ENCODE results near the gene PDLIM3. TPM values are rescaled to one million over a fixed set of nuclear protein-coding genes. Genes with fewer than 3 reads are reported as not detected.

Gene PDLIM3
- total RNA-seq, 1 donor, result 2.2 TPM

- DNase-seq (ENCODE audit: insufficient read length, low spot score, missing footprints), result no peak
- no peak overlapping the region for H3K4me3 ChIP-seq (ENCODE audit: insufficient read depth, low read length)
- no peaks in the 10 kb centered on the region for H3K27me3 ChIP-seq (ENCODE audit: insufficient read depth, low read length)
- H3K79me2 ChIP-seq (ENCODE audit: insufficient read depth, low read length), result no peaks in the 10 kb centered on the region
- H3K27ac ChIP-seq (ENCODE audit: low read depth, low read length), result no peak overlapping the region
- no peaks in the 10 kb centered on the region for H3K36me3 ChIP-seq (ENCODE audit: insufficient read depth, low read length)
- no peak overlapping the region for H2AFZ ChIP-seq (ENCODE audit: low read length)
- H3K9me3 ChIP-seq (ENCODE audit: low read depth, low read length), result no peaks in the 10 kb centered on the region
- H4K20me1 ChIP-seq (ENCODE audit: insufficient read depth, low read length), result no peaks in the 10 kb centered on the region
- no peaks in the 10 kb centered on the region for H3K4me1 ChIP-seq (ENCODE audit: insufficient read depth, low read length)
- H3K4me2 ChIP-seq (ENCODE audit: insufficient read depth, low read length), result no peak overlapping the region
- no peak for TF ChIP-seq CTCF (IDR thresholded peaks at IDR 0.05; ENCODE audit: extremely low read depth, low read depth, low read length)
Measured at GRCh38 chr4:185580699-185581098, 45.4 kb upstream of the PDLIM3 start.

GRCh38 chr4:185578284-185578683 lies 43.0 kb upstream of the PDLIM3 start:
- H3K4me3 ChIP-seq (ENCODE audit: insufficient read depth, low read length), result no peak overlapping the region
- no peak for DNase-seq (ENCODE audit: insufficient read length, low spot score, missing footprints)
- H3K9me3 ChIP-seq (ENCODE audit: low read depth, low read length), result no peaks in the 10 kb centered on the region
- no peak overlapping the region for H3K27ac ChIP-seq (ENCODE audit: low read depth, low read length)
- H3K27me3 ChIP-seq (ENCODE audit: insufficient read depth, low read length), result no peaks in the 10 kb centered on the region
- H3K4me1 ChIP-seq (ENCODE audit: insufficient read depth, low read length), result peaks cover 3% of the 10 kb centered on the region
- H2AFZ ChIP-seq (ENCODE audit: low read length), result no peak overlapping the region
- H3K79me2 ChIP-seq (ENCODE audit: insufficient read depth, low read length), result no peaks in the 10 kb centered on the region
- no peaks in the 10 kb centered on the region for H3K36me3 ChIP-seq (ENCODE audit: insufficient read depth, low read length)
- no peaks in the 10 kb centered on the region for H4K20me1 ChIP-seq (ENCODE audit: insufficient read depth, low read length)
- no peak overlapping the region for H3K4me2 ChIP-seq (ENCODE audit: insufficient read depth, low read length)
- TF ChIP-seq CTCF (IDR thresholded peaks at IDR 0.05; ENCODE audit: extremely low read depth, low read depth, low read length), result no peak

GRCh38 chr4:185576962-185577950 lies 41.9 kb upstream of the PDLIM3 start:
- no peaks in the 10 kb centered on the region for H3K36me3 ChIP-seq (ENCODE audit: insufficient read depth, low read length)
- no peaks in the 10 kb centered on the region for H3K27me3 ChIP-seq (ENCODE audit: insufficient read depth, low read length)
- H3K4me1 ChIP-seq (ENCODE audit: insufficient read depth, low read length), result peaks cover 3% of the 10 kb centered on the region
- H3K4me3 ChIP-seq (ENCODE audit: insufficient read depth, low read length), result no peak overlapping the region
- H3K79me2 ChIP-seq (ENCODE audit: insufficient read depth, low read length), result no peaks in the 10 kb centered on the region
- no peak overlapping the region for H3K4me2 ChIP-seq (ENCODE audit: insufficient read depth, low read length)
- peak overlapping the region; percentile 43 for H2AFZ ChIP-seq (ENCODE audit: low read length)
- H3K27ac ChIP-seq (ENCODE audit: low read depth, low read length), result no peak overlapping the region
- H4K20me1 ChIP-seq (ENCODE audit: insufficient read depth, low read length), result no peaks in the 10 kb centered on the region
- no peak for DNase-seq (ENCODE audit: insufficient read length, low spot score, missing footprints)
- H3K9me3 ChIP-seq (ENCODE audit: low read depth, low read length), result no peaks in the 10 kb centered on the region
- TF ChIP-seq CTCF (IDR thresholded peaks at IDR 0.05; ENCODE audit: extremely low read depth, low read depth, low read length), result no peak

- DNase-seq (ENCODE audit: insufficient read length, low spot score, missing footprints), result no peak
- no peak for TF ChIP-seq CTCF (IDR thresholded peaks at IDR 0.05; ENCODE audit: extremely low read depth, low read depth, low read length)
- no peak overlapping the region for H3K27ac ChIP-seq (ENCODE audit: low read depth, low read length)
- H3K36me3 ChIP-seq (ENCODE audit: insufficient read depth, low read length), result no peaks in the 10 kb centered on the region
- H3K9me3 ChIP-seq (ENCODE audit: low read depth, low read length), result no peaks in the 10 kb centered on the region
- H3K4me3 ChIP-seq (ENCODE audit: insufficient read depth, low read length), result no peak overlapping the region
- no peaks in the 10 kb centered on the region for H3K79me2 ChIP-seq (ENCODE audit: insufficient read depth, low read length)
- no peak overlapping the region for H2AFZ ChIP-seq (ENCODE audit: low read length)
- no peak overlapping the region for H3K4me2 ChIP-seq (ENCODE audit: insufficient read depth, low read length)
- no peaks in the 10 kb centered on the region for H3K27me3 ChIP-seq (ENCODE audit: insufficient read depth, low read length)
- H4K20me1 ChIP-seq (ENCODE audit: insufficient read depth, low read length), result no peaks in the 10 kb centered on the region
- peaks cover 3% of the 10 kb centered on the region for H3K4me1 ChIP-seq (ENCODE audit: insufficient read depth, low read length)
Measured at GRCh38 chr4:185576314-185576961, 41.1 kb upstream of the PDLIM3 start.

Measured in osteoblast (primary cell).